Measurements from ENCODE around the gene ELMO2.
"Not testable (repeated sequence)": the region's sequence is repeated elsewhere in the genome, so short reads cannot be mapped to it uniquely, and the experiment has no call there.

Gene ELMO2

DNA sequence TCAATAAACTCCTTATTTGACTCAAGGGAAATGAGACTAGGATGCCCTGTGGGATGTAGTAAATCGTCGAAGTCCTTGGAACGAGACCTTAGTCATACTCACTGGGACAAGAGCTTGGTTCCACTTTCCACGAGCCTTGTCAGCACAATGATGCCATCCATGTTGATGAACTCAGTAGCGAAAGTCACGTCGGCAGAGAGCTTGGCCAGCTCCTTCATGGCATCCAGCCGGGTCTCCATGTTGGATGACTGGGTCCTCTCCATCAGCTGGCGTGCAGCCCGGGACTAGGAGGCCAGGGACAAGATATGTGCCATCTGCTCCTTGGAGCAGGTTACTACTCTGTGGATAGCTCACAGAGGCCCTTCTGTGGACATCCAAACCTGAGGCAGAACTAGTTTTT, 17.5 kb downstream of the ELMO2 start:
- Histone ChIP-seq H2AFZ (ENCODE audit: low read length) (no peak overlapping the region), H3K27me3 (ENCODE audit: insufficient read depth, low read length) (no peaks in the 10 kb centered on the region), H3K79me2 (ENCODE audit: insufficient read depth, low read length) (no peaks in the 10 kb centered on the region), H3K9ac (ENCODE audit: low read length) (no peak overlapping the region), H3K36me3 (ENCODE audit: insufficient read depth, low read length) (peaks cover 62% of the 10 kb centered on the region), H3K4me3 (ENCODE audit: low read depth, low read length, poor library complexity, severe bottlenecking) (no peak overlapping the region), H3F3A (ENCODE audit: insufficient read depth, low read length) (no peaks in the 10 kb centered on the region), H3K4me2 (ENCODE audit: low read length) (no peak overlapping the region), H3K4me1 (ENCODE audit: insufficient read depth, low read length, severe bottlenecking) (no peaks in the 10 kb centered on the region), H3K9me3 (ENCODE audit: low read length) (no peaks in the 10 kb centered on the region), H4K20me1 (ENCODE audit: insufficient read depth, low read length) (no peaks in the 10 kb centered on the region), H3K27ac (ENCODE audit: low read depth, low read length, poor library complexity, severe bottlenecking) (no peak overlapping the region), H3K9me2 (ENCODE audit: low read depth, low read length) (no peaks in the 10 kb centered on the region)
- no peak for TF ChIP-seq EZH2 (IDR thresholded peaks at IDR 0.05; ENCODE audit: borderline replicate concordance, low read length)
- TF ChIP-seq, protein P1, sequence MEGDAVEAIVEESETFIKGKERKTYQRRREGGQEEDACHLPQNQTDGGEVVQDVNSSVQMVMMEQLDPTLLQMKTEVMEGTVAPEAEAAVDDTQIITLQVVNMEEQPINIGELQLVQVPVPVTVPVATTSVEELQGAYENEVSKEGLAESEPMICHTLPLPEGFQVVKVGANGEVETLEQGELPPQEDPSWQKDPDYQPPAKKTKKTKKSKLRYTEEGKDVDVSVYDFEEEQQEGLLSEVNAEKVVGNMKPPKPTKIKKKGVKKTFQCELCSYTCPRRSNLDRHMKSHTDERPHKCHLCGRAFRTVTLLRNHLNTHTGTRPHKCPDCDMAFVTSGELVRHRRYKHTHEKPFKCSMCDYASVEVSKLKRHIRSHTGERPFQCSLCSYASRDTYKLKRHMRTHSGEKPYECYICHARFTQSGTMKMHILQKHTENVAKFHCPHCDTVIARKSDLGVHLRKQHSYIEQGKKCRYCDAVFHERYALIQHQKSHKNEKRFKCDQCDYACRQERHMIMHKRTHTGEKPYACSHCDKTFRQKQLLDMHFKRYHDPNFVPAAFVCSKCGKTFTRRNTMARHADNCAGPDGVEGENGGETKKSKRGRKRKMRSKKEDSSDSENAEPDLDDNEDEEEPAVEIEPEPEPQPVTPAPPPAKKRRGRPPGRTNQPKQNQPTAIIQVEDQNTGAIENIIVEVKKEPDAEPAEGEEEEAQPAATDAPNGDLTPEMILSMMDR (IDR thresholded peaks at IDR 0.05; ENCODE audit: low read length): no peak

DNA sequence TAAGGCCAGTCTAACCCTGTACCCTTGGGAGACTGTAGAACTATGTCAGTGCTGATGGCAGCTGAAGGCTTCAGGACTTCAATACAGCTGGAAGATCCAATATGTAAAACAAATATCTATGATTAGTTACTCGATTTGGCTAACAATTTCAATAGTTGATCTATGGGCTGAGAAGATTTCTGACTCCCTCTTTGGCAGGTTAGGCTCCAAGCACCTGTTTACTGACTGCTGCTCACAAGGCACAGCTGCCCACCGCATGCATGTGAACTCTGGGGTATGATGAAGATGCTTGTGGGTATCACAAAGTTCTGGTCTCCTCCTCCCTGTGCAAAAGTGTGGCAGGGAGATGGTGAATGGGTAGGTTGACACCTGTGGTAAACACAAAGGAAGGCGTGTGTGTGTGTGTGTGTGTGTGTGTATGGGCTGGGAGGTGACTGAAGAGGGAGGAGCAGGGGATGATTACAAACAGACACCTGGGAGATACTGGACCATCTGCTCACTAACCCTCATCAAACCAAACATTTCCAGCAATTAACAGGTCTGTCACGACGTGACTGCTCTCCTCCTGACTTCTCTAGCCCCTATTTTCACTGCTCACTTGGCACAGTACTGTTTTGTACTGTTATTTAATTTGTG, 18.1 kb downstream of the ELMO2 start:
- Histone ChIP-seq H3K4me1 (ENCODE audit: insufficient read depth, low read length, severe bottlenecking) (no peaks in the 10 kb centered on the region), H3K79me2 (ENCODE audit: insufficient read depth, low read length) (no peaks in the 10 kb centered on the region), H3K9ac (ENCODE audit: low read length) (no peak overlapping the region), H3F3A (ENCODE audit: insufficient read depth, low read length) (no peaks in the 10 kb centered on the region), H3K9me3 (ENCODE audit: low read length) (no peaks in the 10 kb centered on the region), H4K20me1 (ENCODE audit: insufficient read depth, low read length) (no peaks in the 10 kb centered on the region), H3K27ac (ENCODE audit: low read depth, low read length, poor library complexity, severe bottlenecking) (no peak overlapping the region), H3K4me2 (ENCODE audit: low read length) (no peak overlapping the region), H3K9me2 (ENCODE audit: low read depth, low read length) (no peaks in the 10 kb centered on the region), H3K4me3 (ENCODE audit: low read depth, low read length, poor library complexity, severe bottlenecking) (no peak overlapping the region), H3K27me3 (ENCODE audit: insufficient read depth, low read length) (no peaks in the 10 kb centered on the region), H2AFZ (ENCODE audit: low read length) (no peak overlapping the region), H3K36me3 (ENCODE audit: insufficient read depth, low read length) (peaks cover 62% of the 10 kb centered on the region)
- TF ChIP-seq, protein P1 (IDR thresholded peaks at IDR 0.05; ENCODE audit: low read length): no peak
- TF ChIP-seq EZH2 (IDR thresholded peaks at IDR 0.05; ENCODE audit: borderline replicate concordance, low read length): no peak

DNA sequence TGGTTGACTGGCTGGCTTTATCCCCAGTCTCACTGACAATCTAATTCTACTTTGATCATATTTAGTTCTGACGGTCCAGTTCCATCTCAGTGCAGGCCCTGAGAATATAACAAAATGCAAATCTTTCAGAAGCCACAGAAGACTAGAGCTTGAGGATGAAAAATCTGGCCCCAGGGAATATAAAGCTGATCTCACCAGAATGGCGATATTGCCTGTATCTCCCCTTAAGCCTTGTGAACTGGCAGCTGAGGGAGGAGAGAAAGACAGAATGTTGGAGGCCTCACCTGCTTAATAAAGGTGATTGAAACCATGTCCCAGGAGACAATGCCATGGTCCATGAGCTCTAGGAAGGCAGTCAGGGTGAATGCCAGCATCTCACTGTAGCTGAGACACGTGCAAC, 19.4 kb downstream of the ELMO2 start:
- not testable (repeated sequence) for H3K9ac ChIP-seq (ENCODE audit: low read length); H3K4me2 ChIP-seq (ENCODE audit: low read length); H3K4me1 ChIP-seq (ENCODE audit: insufficient read depth, low read length, severe bottlenecking); H3K9me3 ChIP-seq (ENCODE audit: low read length); H3K27me3 ChIP-seq (ENCODE audit: insufficient read depth, low read length); H4K20me1 ChIP-seq (ENCODE audit: insufficient read depth, low read length); H3K9me2 ChIP-seq (ENCODE audit: low read depth, low read length); H3F3A ChIP-seq (ENCODE audit: insufficient read depth, low read length); H3K79me2 ChIP-seq (ENCODE audit: insufficient read depth, low read length); H3K4me3 ChIP-seq (ENCODE audit: low read depth, low read length, poor library complexity, severe bottlenecking); H3K27ac ChIP-seq (ENCODE audit: low read depth, low read length, poor library complexity, severe bottlenecking); H2AFZ ChIP-seq (ENCODE audit: low read length)
- peaks cover 55% of the 10 kb centered on the region; the same call in 1 of the 2 replicates for H3K36me3 ChIP-seq (ENCODE audit: insufficient read depth, low read length)

DNA sequence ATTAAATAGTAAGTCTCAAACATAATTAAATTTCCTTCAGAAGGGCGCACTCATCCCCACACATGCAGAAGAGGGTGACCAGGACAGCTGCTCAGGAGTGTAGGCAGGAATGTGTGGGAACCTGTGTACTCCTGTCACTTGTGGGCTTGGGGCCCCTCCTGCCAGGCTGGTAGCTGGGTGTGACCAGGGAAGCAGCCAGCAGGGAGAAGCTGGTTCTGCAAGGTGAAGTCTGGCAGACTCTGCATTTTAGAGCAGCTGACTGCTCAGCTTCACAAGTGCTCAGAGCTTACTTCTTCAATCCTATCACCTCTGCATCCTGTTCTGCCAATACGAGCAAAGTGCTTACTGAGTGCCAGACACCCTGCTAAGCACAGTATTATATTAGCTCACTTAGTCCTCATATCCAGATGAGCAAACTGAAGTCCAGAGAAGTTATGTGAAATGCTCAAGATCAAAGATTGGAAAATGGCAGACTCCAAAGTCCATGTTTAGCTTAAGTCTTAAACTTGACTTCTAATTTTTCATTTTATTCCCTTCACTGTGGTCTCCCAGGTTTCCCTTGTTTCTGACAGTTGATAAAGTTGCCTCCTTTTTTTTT, 27.9 kb downstream of the ELMO2 start:
- no peak overlapping the region for H3K4me3 ChIP-seq (ENCODE audit: low read depth, low read length, poor library complexity, severe bottlenecking)
- no peaks in the 10 kb centered on the region for H3K9me3 ChIP-seq (ENCODE audit: low read length)
- H2AFZ ChIP-seq (ENCODE audit: low read length): no peak overlapping the region
- H3K4me2 ChIP-seq (ENCODE audit: low read length): no peak overlapping the region
- no peak overlapping the region for H3K9ac ChIP-seq (ENCODE audit: low read length)
- H3K4me1 ChIP-seq (ENCODE audit: insufficient read depth, low read length, severe bottlenecking): no peaks in the 10 kb centered on the region
- H3K79me2 ChIP-seq (ENCODE audit: insufficient read depth, low read length): no peaks in the 10 kb centered on the region
- H4K20me1 ChIP-seq (ENCODE audit: insufficient read depth, low read length): no peaks in the 10 kb centered on the region
- H3K9me2 ChIP-seq (ENCODE audit: low read depth, low read length): no peaks in the 10 kb centered on the region
- no peaks in the 10 kb centered on the region for H3K27me3 ChIP-seq (ENCODE audit: insufficient read depth, low read length)
- TF ChIP-seq, protein P1 (IDR thresholded peaks at IDR 0.05; ENCODE audit: low read length): no peak
- no peak for TF ChIP-seq EZH2 (IDR thresholded peaks at IDR 0.05; ENCODE audit: borderline replicate concordance, low read length)
- H3K27ac ChIP-seq (ENCODE audit: low read depth, low read length, poor library complexity, severe bottlenecking): no peak overlapping the region
- peaks cover 36% of the 10 kb centered on the region; the same call in 1 of the 2 replicates for H3K36me3 ChIP-seq (ENCODE audit: insufficient read depth, low read length)
- H3F3A ChIP-seq (ENCODE audit: insufficient read depth, low read length): no peaks in the 10 kb centered on the region
